ENCODE data around the gene FSIP1.

The FSIP1 gene

DNA sequence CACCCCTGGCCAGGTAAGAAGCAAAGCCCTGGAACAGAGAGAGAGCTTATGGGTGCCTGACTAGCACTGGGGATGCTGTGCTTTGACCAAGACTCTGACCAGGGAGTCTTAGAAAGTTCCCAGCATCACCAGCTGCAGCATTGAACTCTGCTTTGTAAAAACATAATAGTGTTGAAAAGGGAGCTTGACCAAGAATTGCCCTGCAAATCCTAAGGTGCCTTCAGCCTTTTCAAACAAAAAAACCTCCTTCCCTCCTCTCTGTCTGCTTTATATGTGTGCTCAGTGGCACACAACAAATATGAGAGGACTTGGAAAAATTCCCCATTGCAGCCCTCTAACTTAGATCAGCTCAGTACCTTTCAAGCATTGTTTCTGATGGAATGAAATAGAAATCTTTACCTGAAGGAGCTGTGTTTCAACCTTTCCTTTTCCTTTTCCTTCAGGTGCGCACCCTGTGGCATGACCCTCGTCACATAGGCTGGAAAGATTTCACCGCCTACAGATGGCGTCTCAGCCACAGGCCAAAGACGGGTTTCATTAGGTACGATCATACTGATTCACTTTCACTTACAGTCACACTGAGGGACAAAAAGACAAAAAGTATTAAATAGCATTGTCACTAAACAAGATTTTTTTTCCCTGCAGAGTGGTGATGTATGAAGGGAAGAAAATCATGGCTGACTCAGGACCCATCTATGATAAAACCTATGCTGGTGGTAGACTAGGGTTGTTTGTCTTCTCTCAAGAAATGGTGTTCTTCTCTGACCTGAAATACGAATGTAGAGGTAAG is 188.8 kb downstream of the FSIP1 start:
- DNase-seq (ENCODE audit: low spot score): no peak

- DNase-seq (ENCODE audit: low spot score): no peak
These were observed 189.5 kb downstream of the FSIP1 start for GRCh38 chr15:39593071-39593655.

- DNase-seq (ENCODE audit: low spot score): no peak
These were observed 190.1 kb downstream of the FSIP1 start for GRCh38 chr15:39592500-39592899.

GRCh38 chr15:39591896-39592315 is 190.7 kb downstream of the FSIP1 start:
- no peak for DNase-seq (ENCODE audit: low spot score)

DNA sequence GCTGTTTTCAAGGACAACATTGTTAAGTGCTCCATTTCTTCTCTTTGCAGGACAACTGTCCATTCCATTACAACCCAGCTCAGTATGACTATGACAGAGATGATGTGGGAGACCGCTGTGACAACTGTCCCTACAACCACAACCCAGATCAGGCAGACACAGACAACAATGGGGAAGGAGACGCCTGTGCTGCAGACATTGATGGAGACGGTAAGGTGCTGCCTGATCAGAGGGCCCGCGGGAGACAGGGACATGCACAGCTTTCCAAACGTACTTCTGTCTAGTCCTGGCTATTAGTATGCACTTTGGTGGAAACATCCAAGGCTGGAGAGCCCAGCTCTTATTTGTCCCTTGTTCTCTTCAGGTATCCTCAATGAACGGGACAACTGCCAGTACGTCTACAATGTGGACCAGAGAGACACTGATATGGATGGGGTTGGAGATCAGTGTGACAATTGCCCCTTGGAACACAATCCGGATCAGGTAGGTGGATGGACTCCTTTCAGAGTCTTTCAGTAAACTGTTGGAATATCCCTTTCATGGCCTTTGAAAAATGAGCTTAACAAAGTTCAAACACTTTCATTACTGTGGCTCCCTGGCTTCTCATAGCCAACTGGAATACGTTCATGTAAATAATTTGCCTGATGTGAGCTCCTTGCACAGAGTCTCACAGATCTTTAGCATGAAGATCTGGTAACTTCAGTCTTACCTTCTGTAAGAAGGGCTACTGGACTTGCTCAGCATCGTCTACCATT is 191.3 kb downstream of the FSIP1 start:
- DNase-seq (ENCODE audit: low spot score): no peak

- DNase-seq (ENCODE audit: low spot score): no peak
These were observed 192.6 kb downstream of the FSIP1 start for GRCh38 chr15:39589815-39590644.

- no peak for DNase-seq (ENCODE audit: low spot score)
These were observed 193.3 kb downstream of the FSIP1 start for GRCh38 chr15:39589193-39589814.

DNA sequence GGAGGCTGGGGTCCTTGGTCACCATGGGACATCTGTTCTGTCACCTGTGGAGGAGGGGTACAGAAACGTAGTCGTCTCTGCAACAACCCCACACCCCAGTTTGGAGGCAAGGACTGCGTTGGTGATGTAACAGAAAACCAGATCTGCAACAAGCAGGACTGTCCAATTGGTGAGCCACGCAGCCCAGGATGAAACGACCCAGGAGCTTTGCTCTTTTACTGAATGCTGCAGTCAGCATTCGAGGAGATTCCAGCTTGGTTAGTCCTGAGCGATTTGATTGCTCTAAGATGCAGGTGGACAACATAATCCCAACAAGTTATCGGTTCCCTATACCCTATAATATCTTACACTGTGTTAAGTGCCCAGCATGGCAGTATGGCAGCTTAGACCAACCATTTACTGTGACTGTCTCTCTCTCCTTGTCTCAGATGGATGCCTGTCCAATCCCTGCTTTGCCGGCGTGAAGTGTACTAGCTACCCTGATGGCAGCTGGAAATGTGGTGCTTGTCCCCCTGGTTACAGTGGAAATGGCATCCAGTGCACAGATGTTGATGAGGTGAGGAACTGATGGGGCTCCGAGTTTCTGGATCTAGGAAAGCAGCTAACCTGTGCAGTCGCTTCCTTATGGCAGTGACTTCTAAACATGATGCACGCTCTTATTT is 194.0 kb downstream of the FSIP1 start:
- no peak for DNase-seq (ENCODE audit: low spot score)

DNA sequence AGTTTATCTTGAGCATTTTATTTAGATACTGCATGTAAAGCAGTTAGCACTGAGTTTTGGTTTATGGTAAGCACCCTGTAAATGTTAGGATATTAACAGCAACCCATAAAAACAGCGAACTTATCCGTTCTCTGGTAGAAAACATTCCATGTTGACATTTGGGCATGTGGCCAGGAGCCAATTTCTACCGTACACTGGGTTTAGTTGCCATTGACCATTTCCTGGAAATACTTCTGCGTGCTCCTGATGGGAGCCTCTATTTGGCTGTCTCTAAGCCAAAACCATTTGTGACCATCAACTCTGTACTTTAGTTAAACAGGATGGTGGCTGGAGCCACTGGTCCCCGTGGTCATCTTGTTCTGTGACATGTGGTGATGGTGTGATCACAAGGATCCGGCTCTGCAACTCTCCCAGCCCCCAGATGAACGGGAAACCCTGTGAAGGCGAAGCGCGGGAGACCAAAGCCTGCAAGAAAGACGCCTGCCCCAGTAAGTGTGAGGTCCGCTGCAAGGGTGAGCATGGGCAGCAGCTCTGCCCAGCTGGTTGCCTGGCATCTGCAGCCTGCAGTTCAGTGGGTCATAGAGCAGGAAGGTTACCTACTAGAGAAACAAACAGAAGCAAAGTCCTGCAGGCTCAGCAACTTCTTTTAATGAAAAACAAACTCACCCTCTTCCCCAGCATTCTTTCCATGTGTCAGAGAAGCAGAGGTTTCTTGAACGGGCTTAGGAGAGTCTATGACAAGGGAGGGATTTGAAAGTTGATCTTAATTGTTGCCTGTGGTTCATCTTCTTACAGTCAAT is 194.7 kb downstream of the FSIP1 start:
- DNase-seq (ENCODE audit: low spot score): no peak

DNA sequence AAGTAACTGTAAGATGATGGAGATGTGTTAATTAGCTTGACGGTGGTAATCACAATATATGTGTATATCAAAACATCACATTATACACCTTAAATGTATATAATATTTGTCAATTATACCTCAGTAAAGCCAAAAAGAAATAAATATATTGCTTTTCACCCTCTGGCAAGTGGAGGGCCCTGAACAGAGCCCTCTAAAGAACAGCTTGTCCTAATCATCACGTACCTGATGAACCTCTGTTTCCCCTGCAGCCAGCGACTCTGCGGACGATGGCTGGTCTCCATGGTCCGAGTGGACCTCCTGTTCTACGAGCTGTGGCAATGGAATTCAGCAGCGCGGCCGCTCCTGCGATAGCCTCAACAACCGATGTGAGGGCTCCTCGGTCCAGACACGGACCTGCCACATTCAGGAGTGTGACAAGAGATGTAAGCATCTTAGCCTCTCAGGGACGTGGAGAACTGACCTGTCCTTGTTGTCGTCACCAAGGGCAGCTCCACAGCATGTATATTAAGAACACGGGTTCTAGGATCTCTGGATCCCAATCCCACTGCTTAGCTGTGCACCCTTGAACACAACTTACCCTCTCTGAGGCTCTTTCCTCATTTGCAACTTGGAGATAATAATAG is 195.4 kb downstream of the FSIP1 start:
- no peak for DNase-seq (ENCODE audit: low spot score)

GRCh38 chr15:39586387-39587095 is 196.1 kb downstream of the FSIP1 start:
- DNase-seq (ENCODE audit: low spot score): no peak

- no peak for DNase-seq (ENCODE audit: low spot score)
These were observed 196.8 kb downstream of the FSIP1 start for GRCh38 chr15:39585871-39586301.

- no peak for DNase-seq (ENCODE audit: low spot score)
These were observed 197.2 kb downstream of the FSIP1 start for GRCh38 chr15:39585389-39585841.

DNA sequence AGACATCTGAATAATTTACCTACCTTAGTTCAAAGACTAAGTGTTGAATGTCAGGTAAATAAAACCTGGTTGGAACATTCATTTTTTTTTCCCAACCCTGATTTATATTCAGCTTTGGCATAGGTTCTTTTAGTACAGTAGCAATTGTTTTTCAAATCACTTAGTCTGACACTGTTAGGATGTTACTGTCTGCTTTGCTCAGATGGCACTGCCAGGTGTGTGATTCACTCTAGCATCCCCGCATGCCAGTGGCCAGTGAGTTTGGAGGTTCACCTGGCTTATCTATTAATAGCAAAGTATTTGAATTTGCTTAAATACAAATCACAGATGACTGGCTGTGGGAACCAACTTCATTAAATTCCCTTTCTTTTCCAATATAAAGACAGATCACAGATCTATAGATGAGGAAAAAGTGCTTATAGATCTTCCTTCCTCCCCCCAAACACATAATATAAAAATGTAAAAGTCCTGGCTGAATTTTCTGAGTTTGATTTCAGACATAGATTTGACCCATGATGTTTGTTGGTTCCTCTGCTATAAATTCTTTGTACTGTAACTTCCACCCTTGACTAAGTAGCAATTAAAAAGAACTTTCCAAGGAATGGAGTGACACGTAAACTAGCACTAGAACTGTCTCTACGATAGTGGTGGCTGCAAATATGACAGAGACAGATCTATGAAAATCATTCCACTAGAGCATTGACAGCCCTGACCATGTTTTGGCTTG is 197.8 kb downstream of the FSIP1 start:
- no peak for DNase-seq (ENCODE audit: low spot score)

- no peak for DNase-seq (ENCODE audit: low spot score)
These were observed 198.4 kb downstream of the FSIP1 start for GRCh38 chr15:39584266-39584659.

GRCh38 chr15:39583596-39584265 is 198.9 kb downstream of the FSIP1 start:
- no peak for DNase-seq (ENCODE audit: low spot score)

DNA sequence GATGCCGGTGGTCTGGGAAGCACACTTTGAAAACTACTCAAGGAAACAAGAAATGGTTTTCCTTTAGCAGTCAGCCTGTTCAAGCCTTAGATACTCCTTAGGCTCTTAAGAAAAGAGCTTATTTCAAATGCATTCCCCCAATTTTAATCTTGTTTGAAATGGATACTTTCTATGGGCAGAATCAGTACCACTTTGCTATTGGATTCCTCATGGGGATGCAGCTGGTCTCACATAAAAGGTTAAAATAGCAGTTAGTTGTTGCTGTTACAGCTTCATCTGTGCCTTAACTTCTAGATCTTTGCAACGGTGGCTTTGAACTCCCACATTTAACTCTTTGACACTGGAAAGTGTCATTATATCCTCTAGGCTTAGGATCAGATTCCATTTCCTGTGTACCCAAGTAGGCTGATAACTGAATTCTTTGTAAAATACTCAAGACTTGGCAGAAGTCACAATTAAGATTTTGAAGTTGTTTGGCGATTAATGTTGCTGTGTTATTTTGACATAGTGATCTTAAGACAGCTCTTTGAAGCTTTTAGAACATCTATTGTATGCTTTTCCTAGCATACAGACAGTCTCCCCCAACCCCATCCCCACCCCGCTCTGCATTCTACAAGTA is 199.6 kb downstream of the FSIP1 start:
- DNase-seq (ENCODE audit: low spot score): no peak

Data from GM03348 (cell line).